GM12875 (cell line): ENCODE data around the gene TTYH1.

Experiments used
- H3K4me3 ChIP-seq: one replicate; pipeline ENCODE4 v1.5.1; 2011; ENCODE audit warnings: low read depth, low read length, control low read depth
- TF ChIP-seq, protein P1 (sequence below): IDR thresholded peaks from 2 replicates; pipeline ENCODE4 v1.5.1; 2011; ENCODE audit warnings: low read depth, mild to moderate bottlenecking, control low read depth, inconsistent platforms, low read length, moderate library complexity, borderline replicate concordance; ENCODE audit not compliant: insufficient read depth

Gene TTYH1

DNA sequence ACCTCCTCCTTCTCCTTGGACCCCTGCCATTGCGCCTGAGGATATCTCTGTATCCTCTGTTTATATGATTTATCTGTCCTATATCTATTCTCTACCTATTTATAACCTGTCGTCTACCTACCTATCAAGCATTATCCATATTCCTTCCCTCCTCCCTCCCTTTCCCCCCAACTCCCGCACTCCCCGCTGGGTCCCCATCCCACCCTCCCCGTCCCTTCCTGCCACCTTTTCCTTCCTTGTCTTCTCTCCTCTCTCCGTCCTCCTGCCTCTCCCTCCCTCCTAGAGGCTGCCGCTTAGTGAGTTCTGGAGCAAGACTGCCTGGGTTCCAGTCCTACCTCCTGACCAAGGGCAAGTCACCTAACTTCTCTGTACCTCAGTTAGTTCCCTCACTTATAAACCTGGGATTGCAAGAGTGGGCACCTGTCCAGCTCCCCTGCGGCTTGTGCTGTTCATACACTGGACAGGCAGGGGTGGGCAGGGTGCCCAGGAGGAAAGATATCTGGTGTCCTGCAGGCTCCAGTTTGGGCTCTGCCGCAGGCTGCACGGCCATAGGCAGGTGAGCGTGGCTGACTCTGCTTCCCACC, 16.1 kb downstream of the TTYH1 start:
- TF ChIP-seq, protein P1, sequence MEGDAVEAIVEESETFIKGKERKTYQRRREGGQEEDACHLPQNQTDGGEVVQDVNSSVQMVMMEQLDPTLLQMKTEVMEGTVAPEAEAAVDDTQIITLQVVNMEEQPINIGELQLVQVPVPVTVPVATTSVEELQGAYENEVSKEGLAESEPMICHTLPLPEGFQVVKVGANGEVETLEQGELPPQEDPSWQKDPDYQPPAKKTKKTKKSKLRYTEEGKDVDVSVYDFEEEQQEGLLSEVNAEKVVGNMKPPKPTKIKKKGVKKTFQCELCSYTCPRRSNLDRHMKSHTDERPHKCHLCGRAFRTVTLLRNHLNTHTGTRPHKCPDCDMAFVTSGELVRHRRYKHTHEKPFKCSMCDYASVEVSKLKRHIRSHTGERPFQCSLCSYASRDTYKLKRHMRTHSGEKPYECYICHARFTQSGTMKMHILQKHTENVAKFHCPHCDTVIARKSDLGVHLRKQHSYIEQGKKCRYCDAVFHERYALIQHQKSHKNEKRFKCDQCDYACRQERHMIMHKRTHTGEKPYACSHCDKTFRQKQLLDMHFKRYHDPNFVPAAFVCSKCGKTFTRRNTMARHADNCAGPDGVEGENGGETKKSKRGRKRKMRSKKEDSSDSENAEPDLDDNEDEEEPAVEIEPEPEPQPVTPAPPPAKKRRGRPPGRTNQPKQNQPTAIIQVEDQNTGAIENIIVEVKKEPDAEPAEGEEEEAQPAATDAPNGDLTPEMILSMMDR, result no peak
- no peak overlapping the region for H3K4me3 ChIP-seq

DNA sequence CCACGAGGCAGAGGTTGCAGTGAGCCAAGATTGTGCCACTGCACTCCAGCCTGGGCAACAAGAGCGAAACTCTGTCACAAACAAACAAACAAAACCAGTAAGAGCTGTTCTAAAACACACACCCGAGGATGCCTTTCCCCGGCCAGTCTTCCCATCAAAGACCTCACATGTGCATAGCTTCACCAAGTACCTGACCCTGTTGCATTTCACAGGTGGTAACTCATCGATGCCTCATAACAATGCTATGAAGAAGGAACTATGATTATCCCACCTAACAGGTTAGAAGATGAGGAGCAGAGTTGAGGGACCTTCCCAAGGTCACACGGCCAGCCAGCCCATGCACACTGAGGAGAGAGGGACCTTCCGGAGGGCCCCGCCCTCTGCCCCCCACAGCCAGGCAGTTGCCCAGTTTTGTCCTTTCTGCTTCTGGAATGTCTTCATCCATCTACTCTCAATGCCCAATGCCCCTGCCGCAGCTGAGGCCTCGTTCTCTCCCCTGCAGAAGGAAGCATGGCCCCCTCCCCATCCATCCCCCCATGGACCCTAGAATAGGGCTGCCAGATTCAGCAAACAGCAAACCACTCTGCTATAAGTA, 17.0 kb downstream of the TTYH1 start:
- TF ChIP-seq, protein P1, result no peak

DNA sequence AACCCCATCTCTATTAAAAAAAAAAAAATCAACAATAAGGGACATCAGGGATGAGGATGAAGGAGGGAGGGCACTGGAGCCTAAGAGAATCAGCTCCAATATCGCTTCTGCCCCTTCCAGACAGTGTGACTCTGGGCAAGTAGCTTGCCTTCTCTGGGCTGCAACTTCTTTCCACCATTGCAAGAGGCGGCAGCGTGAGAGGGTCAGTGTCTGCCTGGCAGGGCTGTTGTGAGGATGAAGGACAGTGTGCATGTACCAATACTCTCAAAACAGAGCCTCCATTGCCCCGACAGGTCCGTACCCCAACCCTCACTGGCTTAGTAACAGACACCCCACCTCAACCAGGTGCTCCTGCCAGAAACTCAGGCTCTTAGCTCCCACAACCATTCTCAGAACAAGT, 18.4 kb downstream of the TTYH1 start:
- TF ChIP-seq, protein P1, result no peak
- no peak overlapping the region for H3K4me3 ChIP-seq

More for the DNA sequence above, 17.0 kb downstream of the TTYH1 start:
- no peak overlapping the region for H3K4me3 ChIP-seq

DNA sequence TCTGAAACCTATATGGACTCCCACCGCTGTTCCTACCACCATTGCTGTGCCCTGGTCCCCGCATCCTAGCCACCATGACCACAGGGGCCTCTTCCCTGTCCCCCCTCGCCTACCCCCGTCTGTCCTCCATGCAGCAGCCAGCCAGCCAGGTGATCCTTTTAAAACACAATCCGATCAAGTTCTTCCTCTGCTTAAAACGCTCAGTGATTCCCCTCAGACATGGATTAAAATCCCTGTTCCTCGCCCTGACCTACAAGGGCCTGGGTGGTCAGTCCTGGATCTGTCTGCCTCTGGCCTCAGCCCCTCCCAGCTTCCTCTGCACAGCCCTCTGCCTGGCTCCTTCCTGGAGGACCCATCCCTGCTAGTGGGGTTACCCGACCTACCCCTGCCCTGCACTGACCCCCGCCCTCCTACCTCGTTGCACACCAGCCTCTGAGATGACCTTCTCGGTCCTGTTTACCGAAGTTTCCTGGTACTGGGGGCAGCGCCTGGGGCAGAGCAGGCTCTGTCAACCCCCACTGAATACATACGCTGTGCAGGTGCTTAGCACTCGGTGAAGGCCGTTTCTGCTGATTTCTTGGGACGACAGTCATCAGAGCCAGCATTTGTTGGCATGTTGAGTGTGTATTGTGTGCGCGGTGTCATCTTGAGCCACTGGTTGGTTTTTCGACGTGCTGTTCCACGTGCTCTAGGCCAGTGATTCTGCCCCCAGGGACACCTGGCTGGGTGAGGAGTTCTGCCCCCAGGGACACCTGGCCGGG, 19.0 kb downstream of the TTYH1 start:
- TF ChIP-seq, protein P1, result no peak
- no peak overlapping the region for H3K4me3 ChIP-seq

DNA sequence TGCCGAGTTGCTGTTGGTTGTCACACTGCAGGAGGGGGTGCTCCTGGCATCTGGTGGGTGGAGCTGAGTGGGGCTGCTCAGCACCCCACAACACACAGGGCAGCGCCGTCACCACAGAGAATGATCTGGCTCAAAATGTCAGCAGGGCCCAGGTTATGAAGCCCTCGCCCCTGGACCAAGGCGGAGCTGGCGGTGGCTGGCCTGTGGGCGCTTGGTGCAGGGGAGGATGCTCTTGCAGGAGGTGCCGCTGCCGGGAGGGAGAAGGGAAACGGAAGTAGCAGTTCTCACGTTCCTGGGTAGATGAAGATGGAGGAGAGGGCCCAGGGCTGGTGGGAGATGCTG, 19.6 kb downstream of the TTYH1 start:
- H3K4me3 ChIP-seq, result no peak overlapping the region
- TF ChIP-seq, protein P1, result no peak

DNA sequence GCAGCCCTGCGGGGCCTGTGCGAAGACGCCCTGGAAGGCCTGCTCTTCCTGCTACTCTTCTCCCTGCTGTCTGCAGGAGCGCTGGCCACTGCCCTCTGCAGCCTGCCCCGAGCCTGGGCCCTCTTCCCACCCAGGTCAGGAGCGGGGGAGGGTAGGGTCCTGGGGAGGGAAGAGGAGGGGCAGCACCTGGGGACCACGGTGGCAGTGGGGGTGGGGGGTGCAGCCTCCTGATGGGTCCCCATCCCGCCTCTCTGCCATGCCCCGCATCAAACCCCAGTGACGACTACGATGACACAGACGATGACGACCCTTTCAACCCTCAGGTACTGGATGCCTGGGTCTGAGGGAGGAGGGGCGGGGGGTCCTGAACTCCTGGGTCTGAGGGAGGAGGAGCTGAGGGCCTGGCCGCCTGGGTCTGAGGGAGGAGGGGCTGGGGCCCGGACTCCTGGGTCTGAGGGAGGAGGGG, 20.3 kb downstream of the TTYH1 start:
- TF ChIP-seq, protein P1, result no peak
- H3K4me3 ChIP-seq, result no peak overlapping the region
